Measurements from ENCODE around the gene MYOF.
"Not testable (repeated sequence)": the region's sequence is repeated elsewhere in the genome, so short reads cannot be mapped to it uniquely, and the experiment has no call there.

MYOF gene

DNA sequence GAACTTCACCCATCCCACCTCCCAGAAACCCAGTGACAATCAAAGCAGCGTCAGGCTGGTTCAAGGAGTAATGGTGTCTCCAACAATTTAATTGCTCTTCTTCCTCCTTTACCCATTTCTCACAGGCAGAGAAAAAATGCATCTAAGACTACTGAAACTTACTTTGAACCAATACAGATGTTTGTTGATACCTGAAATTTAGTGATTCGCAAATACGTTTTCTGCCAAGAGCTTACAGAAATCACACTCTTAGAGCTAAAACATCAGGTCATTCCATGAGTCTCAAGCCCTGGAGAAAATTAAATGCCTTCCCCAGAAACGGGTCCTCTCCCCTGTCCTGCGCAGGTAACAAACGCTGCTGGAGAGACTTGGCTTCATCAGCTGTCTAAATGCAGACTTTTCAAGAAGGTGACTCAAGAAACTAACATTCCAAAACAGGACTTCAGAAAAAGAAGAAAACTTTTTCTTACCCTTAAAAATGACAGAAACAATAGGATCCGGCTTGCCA lies 443 bp downstream of the MYOF start:
- DNase-seq: no peak

DNA sequence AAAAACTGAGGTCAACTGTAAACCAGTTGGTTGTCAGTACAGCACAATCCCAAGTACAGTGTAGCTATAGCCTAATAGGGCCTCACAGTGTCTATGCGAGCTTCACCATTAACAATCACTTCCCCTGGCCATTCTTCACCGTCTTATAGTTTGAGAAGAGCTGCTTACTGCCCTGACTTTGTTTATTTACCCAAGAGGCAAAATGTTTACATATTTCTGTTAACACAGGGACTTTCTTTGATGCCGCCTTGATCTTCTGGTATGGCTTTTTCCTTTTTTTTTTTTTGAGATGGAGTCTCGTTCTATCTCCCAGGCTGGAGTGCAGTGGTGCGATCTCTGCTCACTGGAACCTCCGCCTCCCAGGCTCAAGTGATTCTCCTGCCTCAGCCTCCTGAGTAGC lies 3.3 kb downstream of the MYOF start:
- DNase-seq: no peak

- DNase-seq: no peak
Observed at GRCh38 chr10:93476756-93477155, 5.4 kb downstream of the MYOF start.

DNA sequence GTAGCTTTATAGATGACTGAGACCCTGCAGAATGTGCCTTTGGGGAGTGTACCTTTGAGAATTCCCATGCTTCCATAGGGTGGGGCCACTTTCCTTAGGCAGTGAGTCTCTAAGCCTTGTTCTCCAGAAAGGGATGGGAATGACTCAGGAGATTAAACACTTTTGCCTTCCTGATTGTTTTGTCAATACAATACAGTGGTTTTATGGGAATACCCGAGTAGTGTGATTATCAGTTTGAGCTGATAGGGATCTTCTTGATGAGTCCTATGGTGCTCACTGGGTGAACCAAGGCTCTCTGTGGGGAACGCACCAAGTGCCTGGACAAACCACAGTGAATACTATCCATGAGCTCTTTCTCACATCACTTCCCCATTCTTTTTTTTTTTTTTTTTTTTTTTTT lies 6.3 kb downstream of the MYOF start:
- no peak for DNase-seq

DNA sequence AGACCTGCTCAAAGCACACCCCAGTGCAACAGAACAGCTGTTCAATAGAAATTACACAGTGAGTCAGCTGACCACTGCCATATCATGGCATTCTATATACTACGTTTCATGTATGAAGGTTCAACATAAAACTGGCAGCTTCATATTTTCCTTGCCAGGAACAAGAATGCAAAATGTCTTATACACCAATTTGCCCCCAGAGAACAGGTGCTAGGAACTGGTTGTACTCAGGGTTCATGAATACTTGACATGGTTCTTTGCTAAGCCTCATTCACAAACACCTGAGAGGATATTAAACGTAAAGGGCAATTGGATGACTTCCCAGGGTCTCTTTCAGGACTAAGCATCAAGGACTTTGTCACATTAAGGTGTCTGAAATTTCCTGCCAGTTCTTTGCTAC lies 6.9 kb downstream of the MYOF start:
- no peak for DNase-seq

GRCh38 chr10:93473804-93474472 lies 8.2 kb downstream of the MYOF start:
- no peak for DNase-seq

DNA sequence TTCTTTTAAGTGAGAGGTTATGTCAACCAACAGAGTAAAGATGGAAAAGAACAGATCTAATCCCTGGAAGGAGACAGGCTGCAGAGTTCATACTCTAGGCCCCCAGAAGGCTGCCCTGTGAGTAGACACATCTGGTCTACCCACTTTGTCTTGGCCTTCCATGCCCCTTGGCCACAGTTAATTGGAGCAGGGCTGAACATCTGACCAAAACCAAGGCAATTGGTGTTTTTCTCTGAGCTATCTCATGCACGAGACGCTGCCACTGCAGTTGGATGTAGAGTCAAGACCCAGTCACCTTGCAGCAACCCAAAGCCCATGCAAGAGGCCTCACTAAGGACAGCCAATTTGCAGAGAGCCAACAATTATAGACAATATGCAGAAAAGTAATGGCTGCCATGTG lies 9.0 kb downstream of the MYOF start:
- no peak for DNase-seq

GRCh38 chr10:93471110-93471651 lies 11.0 kb downstream of the MYOF start:
- no peak for DNase-seq

DNA sequence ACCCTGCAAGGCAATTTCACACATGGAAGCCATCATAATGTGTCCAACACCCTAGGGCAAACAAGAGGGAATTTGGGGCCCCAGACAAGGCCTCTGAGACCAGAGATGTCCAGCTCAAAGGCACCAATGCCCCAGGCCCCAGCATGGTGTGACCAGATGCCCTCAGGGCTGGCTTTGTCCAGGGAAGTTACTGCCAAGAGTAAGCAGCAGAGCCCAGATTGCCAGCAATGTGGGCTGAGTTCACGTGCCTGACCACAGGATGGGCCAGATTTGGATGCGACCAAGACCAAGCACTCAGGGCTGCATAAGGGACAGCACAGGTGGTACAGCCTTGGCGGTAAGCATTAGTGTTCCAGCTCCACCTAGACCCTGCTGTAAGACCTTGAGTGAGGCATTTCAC lies 12.7 kb downstream of the MYOF start:
- no peak for DNase-seq

- no peak for DNase-seq
Observed at GRCh38 chr10:93468461-93469213, 13.5 kb downstream of the MYOF start.

DNA sequence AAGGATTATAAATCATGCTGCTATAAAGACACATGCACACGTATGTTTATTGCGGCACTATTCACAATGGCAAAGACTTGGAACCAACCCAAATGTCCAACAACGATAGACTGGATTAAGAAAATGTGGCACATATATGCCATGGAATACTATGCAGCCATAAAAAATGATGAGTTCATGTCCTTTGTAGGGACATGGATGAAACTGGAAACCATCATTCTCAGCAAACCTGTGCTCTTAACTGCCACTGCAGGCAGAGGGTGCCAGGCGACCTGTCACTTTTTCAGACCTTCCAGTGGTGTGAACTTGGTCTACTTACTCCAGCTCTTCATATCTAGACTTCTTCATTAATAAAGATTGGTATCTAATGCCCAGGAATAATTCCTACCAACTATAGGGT lies 14.5 kb downstream of the MYOF start:
- not testable (repeated sequence) for DNase-seq

- DNase-seq: peak; percentile 81
Observed at GRCh38 chr10:93465806-93466675, 16.1 kb downstream of the MYOF start.

DNA sequence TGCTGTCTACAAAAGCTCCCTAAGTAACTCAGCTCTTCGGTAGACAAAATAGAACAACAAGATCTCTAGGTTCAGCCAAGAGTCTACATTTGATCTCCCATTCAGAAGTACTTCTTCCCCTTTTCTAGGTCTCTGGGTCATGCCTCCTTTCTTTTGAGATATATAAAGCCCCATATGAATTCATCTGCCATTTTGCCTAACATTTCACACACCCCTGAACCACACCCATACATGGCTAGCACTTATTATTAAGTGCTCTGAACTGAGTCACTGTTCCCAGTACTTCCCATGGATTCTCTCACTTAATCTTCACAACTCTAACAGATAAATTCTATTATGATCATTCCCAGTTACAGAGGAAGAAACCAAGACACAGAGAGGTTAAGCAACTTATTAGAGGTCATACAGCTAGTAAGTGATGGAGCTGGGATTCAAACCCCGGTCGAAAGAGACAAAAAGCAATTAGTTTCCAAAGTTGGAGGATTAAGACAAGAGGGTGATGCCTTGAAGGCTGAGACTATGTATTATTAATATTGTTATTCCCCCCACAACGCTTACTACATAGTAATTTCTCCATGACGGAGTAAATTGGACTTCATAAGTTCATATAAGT lies 17.3 kb downstream of the MYOF start:
- DNase-seq: no peak

GRCh38 chr10:93463723-93464476 lies 18.2 kb downstream of the MYOF start:
- DNase-seq: no peak

DNA sequence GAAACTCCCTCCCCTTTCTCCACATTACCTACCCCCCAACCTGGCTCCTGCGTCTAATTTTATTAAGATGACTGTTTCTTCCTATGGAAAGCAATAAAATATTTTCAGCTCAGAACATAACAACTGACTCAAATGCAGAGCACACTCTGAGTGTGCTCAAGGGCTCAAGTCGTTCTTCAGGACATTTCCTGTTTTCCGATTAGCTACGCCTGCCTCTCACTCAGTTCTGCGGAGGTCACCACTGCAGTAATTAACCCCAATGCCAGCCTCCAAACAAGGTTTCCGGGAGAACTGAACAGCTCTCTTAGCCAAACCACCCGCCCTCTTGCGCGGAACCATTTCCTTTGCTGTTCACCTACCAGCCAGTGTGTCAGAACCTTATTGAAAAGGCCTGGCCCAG lies 19.3 kb downstream of the MYOF start:
- DNase-seq: no peak

GRCh38 chr10:93462371-93462770 lies 19.8 kb downstream of the MYOF start:
- DNase-seq: no peak

- no peak for DNase-seq
Observed at GRCh38 chr10:93461807-93462178, 20.3 kb downstream of the MYOF start.

- DNase-seq: no peak
Observed at GRCh38 chr10:93461109-93461806, 20.9 kb downstream of the MYOF start.

GRCh38 chr10:93459466-93459865 lies 22.7 kb downstream of the MYOF start:
- no peak for DNase-seq

- DNase-seq: no peak
Observed at GRCh38 chr10:93458821-93459257, 23.3 kb downstream of the MYOF start.

GRCh38 chr10:93457511-93457910 lies 24.6 kb downstream of the MYOF start:
- no peak for DNase-seq
